Anterior cingulate cortex (tissue), 58 donors: ENCODE measurements around the gene C1orf56.
A peak's percentile ranks its signal among the peaks of the same experiment; 100 is the strongest.

ENCODE experiments used
- DNase-seq, 58 donors: peaks; one replicate each; lab custom pipeline; 2025; lab: John Stamatoyannopoulos, UW

C1orf56 gene

GRCh38 chr1:151047591-151047924 lies at the start of gene C1orf56:
TSS of gene C1orf56 (plus strand) at chr1:151047751. CDS start at chr1:151047848, 97 bp downstream.
- peak in 57 of 58 donors; percentile 16 to 80 (median 65) for DNase-seq

- no peak for DNase-seq
Measured at GRCh38 chr1:150997949-150998348, 49.6 kb upstream of the C1orf56 start.

GRCh38 chr1:150999051-150999674 lies 48.4 kb upstream of the C1orf56 start:
- DNase-seq = peak in 13 of 58 donors; percentile 8 to 53 (median 23)

- no peak for DNase-seq
Measured at GRCh38 chr1:150999926-151000325, 47.6 kb upstream of the C1orf56 start.

GRCh38 chr1:151000408-151000807 lies 47.1 kb upstream of the C1orf56 start:
- DNase-seq = no peak

GRCh38 chr1:151001602-151002001 lies 45.9 kb upstream of the C1orf56 start:
- DNase-seq = no peak

GRCh38 chr1:151002051-151002450 lies 45.5 kb upstream of the C1orf56 start:
- DNase-seq = no peak

GRCh38 chr1:151002611-151003010 lies 44.9 kb upstream of the C1orf56 start:
- no peak for DNase-seq

- no peak for DNase-seq
Measured at GRCh38 chr1:151003180-151003579, 44.4 kb upstream of the C1orf56 start.

- peak in 1 of 58 donors; percentile 35 for DNase-seq
Measured at GRCh38 chr1:151005729-151006319, 41.7 kb upstream of the C1orf56 start.

GRCh38 chr1:151006327-151007052 lies 41.1 kb upstream of the C1orf56 start, which contains the start of gene MINDY1:
TSS of gene MINDY1 (minus strand) at chr1:151006902. CDS start at chr1:151002617, 4,285 bp downstream.
- DNase-seq = peak in 53 of 58 donors; percentile 19 to 91 (median 71)

GRCh38 chr1:151007853-151008243 lies 39.7 kb upstream of the C1orf56 start:
- no peak for DNase-seq

- DNase-seq = peak; percentile 33 to 96 (median 91)
Measured at GRCh38 chr1:151008244-151009205, 39.0 kb upstream of the C1orf56 start, which contains the start of gene PRUNE1. TSS of gene PRUNE1 (plus strand) at chr1:151008449. CDS start at chr1:151008633, 184 bp downstream.

GRCh38 chr1:151009206-151009587 lies 38.4 kb upstream of the C1orf56 start:
- no peak for DNase-seq

GRCh38 chr1:151009674-151010345 lies 37.7 kb upstream of the C1orf56 start:
- DNase-seq = no peak

GRCh38 chr1:151010346-151010726 lies 37.2 kb upstream of the C1orf56 start:
- no peak for DNase-seq

- DNase-seq = no peak
Measured at GRCh38 chr1:151011154-151011850, 36.2 kb upstream of the C1orf56 start.

GRCh38 chr1:151012684-151013471 lies 34.7 kb upstream of the C1orf56 start:
- no peak for DNase-seq
